ENCODE data around the gene SFSWAP.

The SFSWAP gene

DNA sequence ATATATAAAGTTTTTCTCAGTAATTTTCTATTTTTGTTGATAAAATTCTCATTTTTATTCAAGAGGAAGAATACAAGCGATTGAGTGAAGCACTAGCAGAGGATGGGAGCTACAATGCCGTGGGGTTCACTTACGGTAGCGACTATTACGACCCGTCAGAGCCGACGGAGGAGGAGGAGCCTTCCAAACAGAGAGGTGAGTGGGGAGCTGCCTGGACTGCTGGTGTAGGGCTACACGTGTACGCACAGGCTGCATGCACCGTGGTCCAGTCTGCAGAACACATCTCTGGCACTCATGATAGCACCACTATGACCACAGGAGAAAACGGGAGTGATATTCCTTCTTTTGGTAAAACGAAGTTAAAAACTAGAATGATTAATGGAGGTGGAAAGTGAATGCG lies 3.9 kb downstream of the SFSWAP start:
- peaks cover 20% of the 10 kb centered on the region for H3K4me1 ChIP-seq (ENCODE audit: control insufficient read depth, low read length)
- H3K9me3 ChIP-seq (ENCODE audit: control insufficient read depth, insufficient read depth, low read length), result no peaks in the 10 kb centered on the region
- no peak for TF ChIP-seq CTCF (IDR thresholded peaks at IDR 0.05; ENCODE audit: low read depth, low read length, poor library complexity, severe bottlenecking)
- TF ChIP-seq EZH2phosphoT487 (IDR thresholded peaks at IDR 0.05; ENCODE audit: borderline replicate concordance, low read length), result no peak
- peaks cover 72% of the 10 kb centered on the region for H3K79me2 ChIP-seq (ENCODE audit: control insufficient read depth, low read length)
- no peak overlapping the region for H3K4me2 ChIP-seq (ENCODE audit: low read length)
- peaks cover 76% of the 10 kb centered on the region for H3K36me3 ChIP-seq (ENCODE audit: control insufficient read depth, low read length)
- no peaks in the 10 kb centered on the region for H3K27me3 ChIP-seq (ENCODE audit: control insufficient read depth, low read length)
- no peak overlapping the region for H3K27ac ChIP-seq (ENCODE audit: low read depth, low read length)
- no peaks in the 10 kb centered on the region for H3K9me2 ChIP-seq (replicated peaks; ENCODE audit: control insufficient read depth, low read length)
- H3F3A ChIP-seq (ENCODE audit: control insufficient read depth, insufficient read depth), result no peaks in the 10 kb centered on the region
- peaks cover 6% of the 10 kb centered on the region; the same call in 1 of the 2 replicates for H4K20me1 ChIP-seq (ENCODE audit: control insufficient read depth, insufficient read depth, low read depth, low read length)
- no peak overlapping the region for H3K4me3 ChIP-seq (ENCODE audit: low read length)

DNA sequence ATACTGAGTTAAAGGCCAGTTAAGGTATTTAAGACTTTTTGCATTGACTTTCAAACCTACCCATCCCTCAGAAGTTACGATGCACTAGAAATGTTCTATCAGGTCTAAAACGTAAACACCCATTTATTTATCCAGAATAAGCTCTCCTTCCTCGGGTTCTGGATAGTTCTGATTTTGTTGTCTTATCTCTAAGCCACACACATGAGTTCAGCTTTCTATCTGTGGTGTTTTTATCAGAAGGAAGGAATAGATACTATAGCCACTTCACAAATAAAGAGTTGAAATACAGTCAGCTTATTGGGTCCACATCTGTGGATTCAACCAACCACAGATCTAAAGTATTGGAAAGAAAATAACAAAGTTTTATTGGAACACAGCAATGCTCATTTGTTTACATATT lies 5.4 kb downstream of the SFSWAP start:
- Histone ChIP-seq H3K36me3 (ENCODE audit: control insufficient read depth, low read length) (peaks cover 90% of the 10 kb centered on the region), H3K27me3 (ENCODE audit: control insufficient read depth, low read length) (no peaks in the 10 kb centered on the region), H3K4me2 (ENCODE audit: low read length) (no peak overlapping the region), H3K4me1 (ENCODE audit: control insufficient read depth, low read length) (peaks cover 11% of the 10 kb centered on the region), H3K4me3 (ENCODE audit: low read length) (no peak overlapping the region), H3K9me2 (replicated peaks; ENCODE audit: control insufficient read depth, low read length) (no peaks in the 10 kb centered on the region), H3K9me3 (ENCODE audit: control insufficient read depth, insufficient read depth, low read length) (no peaks in the 10 kb centered on the region), H3F3A (ENCODE audit: control insufficient read depth, insufficient read depth) (no peaks in the 10 kb centered on the region; the same call in 1 of the 2 replicates), H3K79me2 (ENCODE audit: control insufficient read depth, low read length) (peaks cover 72% of the 10 kb centered on the region), H3K27ac (ENCODE audit: low read depth, low read length) (no peak overlapping the region), H4K20me1 (ENCODE audit: control insufficient read depth, insufficient read depth, low read depth, low read length) (peaks cover 6% of the 10 kb centered on the region; the same call in 1 of the 2 replicates)
- TF ChIP-seq CTCF (IDR thresholded peaks at IDR 0.05; ENCODE audit: low read depth, low read length, poor library complexity, severe bottlenecking) (no peak), EZH2phosphoT487 (IDR thresholded peaks at IDR 0.05; ENCODE audit: borderline replicate concordance, low read length) (no peak)

- no peaks in the 10 kb centered on the region; the same call in 1 of the 2 replicates for H3F3A ChIP-seq (ENCODE audit: control insufficient read depth, insufficient read depth)
- H3K9me3 ChIP-seq (ENCODE audit: control insufficient read depth, insufficient read depth, low read length), result no peaks in the 10 kb centered on the region
- no peaks in the 10 kb centered on the region for H3K9me2 ChIP-seq (replicated peaks; ENCODE audit: control insufficient read depth, low read length)
- 0 out of 2 replicates have a peak, but pooled peaks cover 2% of the 10 kb centered on the region for H4K20me1 ChIP-seq (ENCODE audit: control insufficient read depth, insufficient read depth, low read depth, low read length)
- no peaks in the 10 kb centered on the region for H3K4me1 ChIP-seq (ENCODE audit: control insufficient read depth, low read length)
- TF ChIP-seq CTCF (IDR thresholded peaks at IDR 0.05; ENCODE audit: low read depth, low read length, poor library complexity, severe bottlenecking), result no peak
- H3K27ac ChIP-seq (ENCODE audit: low read depth, low read length), result no peak overlapping the region
- H3K36me3 ChIP-seq (ENCODE audit: control insufficient read depth, low read length), result peaks cover 97% of the 10 kb centered on the region
- no peak overlapping the region for H3K4me2 ChIP-seq (ENCODE audit: low read length)
- H3K79me2 ChIP-seq (ENCODE audit: control insufficient read depth, low read length), result peaks cover 70% of the 10 kb centered on the region
- H3K4me3 ChIP-seq (ENCODE audit: low read length), result no peak overlapping the region
- no peaks in the 10 kb centered on the region for H3K27me3 ChIP-seq (ENCODE audit: control insufficient read depth, low read length)
These were observed 9.4 kb downstream of the SFSWAP start for GRCh38 chr12:131720241-131720640.
